ENCODE data around the gene KIF16B.
"Not testable (repeated sequence)": the region's sequence is repeated elsewhere in the genome, so short reads cannot be mapped to it uniquely, and the experiment has no call there.

The KIF16B gene

GRCh38 chr20:16472045-16472872 lies 101.0 kb downstream of the KIF16B start:
- DNase-seq: no peak

- no peak for DNase-seq
Measured at GRCh38 chr20:16469395-16469905, 103.8 kb downstream of the KIF16B start.

DNA sequence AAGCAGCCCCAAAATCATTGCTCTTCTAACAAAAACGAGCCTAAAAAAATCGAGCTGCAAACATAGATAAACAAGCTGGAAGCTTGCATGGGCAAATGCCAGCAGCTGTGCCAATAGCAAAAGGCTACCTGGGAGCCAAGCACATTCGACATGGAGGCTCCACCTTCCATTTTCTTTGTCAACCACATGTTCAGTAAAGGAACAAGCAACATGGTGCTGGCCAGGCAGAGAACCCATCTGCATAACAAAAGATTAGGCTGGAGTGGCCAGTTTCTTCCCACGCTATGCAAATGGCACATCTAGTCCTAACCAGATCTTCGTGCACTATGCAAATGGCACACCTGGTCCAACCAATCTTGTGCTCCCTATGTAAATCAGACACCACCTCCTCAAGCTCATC lies 110.5 kb downstream of the KIF16B start:
- DNase-seq: no peak

DNA sequence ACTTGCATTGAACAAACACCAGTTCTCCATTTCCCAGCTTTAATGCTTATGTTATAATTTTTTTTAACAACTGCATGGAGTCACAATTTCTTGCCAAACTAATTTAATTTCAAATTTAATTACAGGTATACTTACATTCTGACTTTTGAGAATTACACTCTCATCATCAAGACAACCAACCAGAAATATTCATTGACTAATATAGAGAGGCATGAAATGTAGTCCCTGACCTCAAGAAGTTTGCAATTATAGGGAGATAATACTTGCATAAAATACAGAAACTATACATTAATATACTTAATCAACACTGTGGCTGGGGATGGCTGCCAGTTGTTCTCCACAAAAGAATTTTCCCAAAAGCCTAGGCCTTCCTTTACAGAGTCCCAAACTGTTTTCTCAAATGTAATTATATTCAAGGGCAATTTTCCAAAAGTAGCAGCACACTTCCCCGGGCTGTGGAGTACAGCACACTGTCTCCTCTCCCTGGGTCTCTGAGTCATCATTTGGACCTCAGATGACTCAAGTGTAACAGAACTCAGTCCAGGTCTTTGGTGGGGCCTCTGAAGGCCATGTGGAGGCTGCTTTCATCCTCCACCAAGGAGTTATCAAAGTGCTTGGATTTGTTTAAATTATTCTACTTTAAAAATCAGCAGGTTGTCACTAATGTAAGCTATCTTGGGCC lies 114.1 kb downstream of the KIF16B start:
- DNase-seq: no peak

GRCh38 chr20:16457514-16457913 lies 115.7 kb downstream of the KIF16B start:
- no peak for DNase-seq

DNA sequence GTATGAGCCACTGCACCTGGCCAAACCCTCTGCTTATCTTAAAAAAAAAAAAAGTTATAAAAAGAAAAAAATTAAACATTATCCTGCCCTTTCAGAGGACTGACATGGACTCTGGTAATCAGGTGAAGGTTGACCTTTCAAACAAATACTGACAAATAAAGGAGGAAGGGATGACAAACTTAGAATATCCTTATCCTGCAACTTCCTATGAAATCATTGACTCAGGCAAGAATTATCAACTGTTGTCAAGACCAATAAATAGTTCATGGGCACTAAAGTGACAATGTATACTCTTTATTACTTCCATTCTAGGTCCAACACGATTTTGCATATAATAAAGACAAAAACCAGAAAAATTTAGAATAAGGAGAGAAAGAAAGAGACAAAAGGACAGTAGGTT lies 117.9 kb downstream of the KIF16B start:
- DNase-seq: no peak

DNA sequence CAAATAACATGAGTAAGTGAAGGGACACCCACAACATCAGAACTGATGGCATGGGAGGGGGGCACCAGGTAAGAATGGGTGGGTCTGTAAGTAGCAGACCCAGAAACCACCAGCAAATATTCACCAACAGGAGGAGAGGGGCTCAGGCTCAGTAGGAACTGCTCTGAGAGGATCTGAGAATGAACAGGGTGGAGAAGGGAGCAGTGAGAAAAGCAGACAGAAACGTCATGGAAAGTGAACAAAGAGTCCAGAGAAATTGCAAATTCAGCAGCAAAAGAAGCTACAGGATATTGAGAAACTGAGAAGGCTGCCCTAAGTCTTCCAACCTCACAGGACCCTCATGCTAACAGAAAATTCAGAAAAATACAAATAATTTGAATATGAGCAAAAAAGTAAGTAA lies 121.3 kb downstream of the KIF16B start:
- DNase-seq: no peak

- no peak for DNase-seq
Measured at GRCh38 chr20:16451001-16451400, 122.2 kb downstream of the KIF16B start.

DNA sequence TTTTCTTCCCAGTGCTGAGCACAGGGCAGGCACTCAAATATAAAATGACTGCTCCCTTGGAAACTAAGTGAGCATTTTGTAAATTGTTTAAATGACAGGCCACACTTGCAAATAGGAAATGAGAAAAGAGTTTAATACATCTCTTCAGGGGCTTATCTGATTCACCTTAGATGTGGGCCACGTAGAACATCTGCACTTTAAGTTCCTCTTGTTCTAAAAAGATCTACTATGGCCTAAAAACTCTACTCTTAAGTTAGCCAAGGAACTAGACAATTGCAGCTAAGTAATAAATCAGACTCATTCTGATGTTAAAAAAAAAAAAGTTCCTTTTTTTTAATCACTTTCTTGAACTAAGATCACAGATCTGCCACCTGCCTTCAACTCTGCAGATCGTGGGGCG lies 126.3 kb downstream of the KIF16B start:
- no peak for DNase-seq

- no peak for DNase-seq
Measured at GRCh38 chr20:16446246-16446645, 127.0 kb downstream of the KIF16B start.

GRCh38 chr20:16445482-16445881 lies 127.8 kb downstream of the KIF16B start:
- no peak for DNase-seq

DNA sequence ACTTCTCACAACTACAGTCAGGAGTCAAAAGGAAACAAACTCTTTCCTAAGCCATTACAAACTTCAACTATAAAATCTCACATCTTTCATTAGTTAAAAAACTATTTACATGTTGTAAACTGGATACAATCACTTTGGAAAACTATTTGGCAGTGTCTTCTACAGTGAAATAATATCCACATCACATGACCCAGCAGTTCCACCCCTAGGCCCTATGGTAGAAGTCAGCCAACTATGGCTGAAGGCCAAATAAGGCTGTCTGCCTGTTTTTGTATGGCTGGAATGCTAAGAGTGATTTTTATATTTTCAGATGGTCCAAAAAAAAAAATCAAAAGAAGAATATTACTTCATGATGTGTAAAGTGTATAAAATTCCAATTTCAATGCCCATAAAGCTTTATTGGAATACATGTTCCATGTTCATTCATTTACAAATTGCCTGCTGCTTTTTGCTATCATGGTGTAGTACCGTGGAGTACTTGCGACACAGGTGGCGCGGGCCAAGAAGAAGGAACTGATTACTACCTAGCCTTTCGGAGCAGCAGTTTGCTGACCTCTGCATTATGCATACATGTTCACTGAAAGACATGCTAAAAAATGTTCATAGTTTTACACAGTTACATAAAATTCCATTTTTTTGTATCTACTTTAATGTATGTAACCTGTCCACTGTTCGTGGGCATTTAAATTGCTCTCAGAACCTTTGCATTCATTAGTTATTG lies 129.0 kb downstream of the KIF16B start:
- DNase-seq: no peak

GRCh38 chr20:16441546-16442164 lies 131.6 kb downstream of the KIF16B start:
- DNase-seq: no peak

GRCh38 chr20:16440686-16441085 lies 132.6 kb downstream of the KIF16B start:
- DNase-seq: no peak

DNA sequence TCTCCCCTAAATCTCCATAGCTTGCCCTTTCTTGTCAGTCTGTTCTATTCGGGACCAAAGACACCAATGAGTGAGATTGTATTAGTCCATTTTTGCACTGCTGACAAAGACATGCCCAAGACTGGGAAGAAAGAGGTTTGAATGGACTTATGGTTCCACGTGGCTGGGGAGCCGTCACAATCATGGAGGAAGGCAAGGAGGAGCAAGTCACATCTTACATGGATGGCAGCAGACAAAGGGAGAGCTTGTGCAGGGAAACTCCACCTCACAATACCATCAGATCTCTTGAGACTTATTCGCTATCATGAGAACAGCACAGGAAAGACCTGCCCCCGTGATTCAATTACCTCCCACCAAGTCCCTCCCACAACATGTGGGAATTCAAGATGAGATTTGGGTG lies 133.7 kb downstream of the KIF16B start:
- not testable (repeated sequence) for DNase-seq

DNA sequence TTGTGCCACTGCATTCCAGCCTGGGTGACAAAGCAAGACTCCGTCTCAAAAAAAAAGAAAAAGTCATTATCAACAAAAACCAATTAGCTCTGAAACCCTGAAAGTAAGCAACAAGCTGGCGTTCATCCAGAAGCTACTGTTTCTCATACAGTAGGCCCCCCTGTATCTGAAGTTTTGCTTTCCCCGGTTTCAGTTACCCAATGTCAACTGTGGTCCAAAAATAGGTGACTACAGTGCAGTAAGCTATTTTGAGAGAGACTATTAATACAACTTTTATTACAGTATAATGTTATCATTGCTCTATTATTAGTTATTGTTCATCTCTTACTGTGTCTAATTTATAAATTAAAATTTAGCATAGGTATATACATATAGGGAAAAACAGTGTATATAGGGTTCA lies 135.1 kb downstream of the KIF16B start:
- no peak for DNase-seq

DNA sequence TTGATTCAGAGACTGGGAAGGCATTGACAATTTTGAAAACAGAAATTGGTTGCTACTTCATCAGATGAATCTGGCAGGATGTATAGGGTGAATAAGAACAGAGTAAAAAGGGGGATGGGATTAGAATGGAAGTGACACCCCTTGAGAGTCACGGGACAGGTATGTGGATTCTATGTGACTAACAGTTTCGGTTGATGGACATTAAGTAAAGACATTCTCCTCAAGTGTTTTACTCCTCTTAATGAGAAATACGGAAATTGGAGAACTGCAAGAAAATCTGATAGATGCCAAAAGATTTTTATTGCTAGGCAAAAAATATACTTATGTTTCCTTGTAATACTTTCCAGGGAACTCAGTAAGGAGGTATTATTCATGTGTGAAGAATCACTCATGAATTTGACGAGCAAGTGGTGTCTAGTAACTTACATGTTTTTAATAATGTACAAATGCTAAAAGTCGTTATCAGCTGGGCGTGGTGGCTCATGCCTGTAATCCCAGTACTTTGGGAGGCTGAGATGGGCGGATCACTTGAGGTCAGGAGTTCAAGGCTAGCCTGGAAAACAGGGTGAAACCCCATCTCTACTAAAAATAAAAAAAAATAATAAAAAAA lies 135.8 kb downstream of the KIF16B start:
- no peak for DNase-seq

DNA sequence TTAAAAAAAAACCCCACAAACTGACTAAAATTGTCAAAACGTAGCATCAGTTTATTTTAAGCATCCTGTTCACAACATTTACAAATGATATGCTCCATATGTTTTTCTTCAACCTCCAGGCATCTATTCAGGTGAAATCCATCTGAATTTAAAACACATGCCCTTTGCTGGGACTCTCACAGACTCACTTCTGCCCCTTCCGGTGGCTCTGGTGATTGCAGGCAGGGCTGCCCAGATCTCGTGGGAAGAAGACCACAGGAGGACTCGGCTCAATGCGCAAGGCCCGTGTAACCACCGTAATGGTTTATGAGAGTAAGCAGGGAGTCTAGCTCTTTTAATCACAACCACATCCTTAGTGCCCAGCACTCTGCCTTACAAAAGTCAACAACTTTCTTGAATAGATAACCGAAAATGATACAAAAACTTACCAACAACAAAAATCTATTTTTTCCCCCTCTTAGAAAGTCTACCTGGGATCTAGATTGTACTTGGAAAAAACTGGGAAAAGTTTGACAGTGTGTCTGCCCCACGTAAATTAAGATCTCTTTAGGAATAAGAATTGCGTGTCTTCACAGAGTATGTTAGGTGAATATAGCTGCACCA lies 139.1 kb downstream of the KIF16B start:
- no peak for DNase-seq

DNA sequence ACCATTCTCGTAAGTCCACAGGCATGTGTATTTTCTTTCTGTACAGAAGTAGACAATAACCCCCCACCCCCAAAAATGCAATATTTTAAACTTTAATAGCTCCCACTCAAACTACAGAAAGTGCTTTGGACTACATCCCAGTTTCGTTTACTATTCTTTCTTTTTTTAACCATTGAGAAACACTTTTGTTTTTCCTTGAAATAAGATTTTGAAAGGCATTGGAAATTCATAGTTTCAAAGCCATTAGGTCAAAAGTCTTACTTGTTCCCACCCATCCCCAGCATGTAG lies 140.0 kb downstream of the KIF16B start:
- no peak for DNase-seq

GRCh38 chr20:16432466-16433292 lies 140.6 kb downstream of the KIF16B start:
- DNase-seq: no peak

GRCh38 chr20:16428112-16428511 lies 145.1 kb downstream of the KIF16B start:
- DNase-seq: no peak

DNA sequence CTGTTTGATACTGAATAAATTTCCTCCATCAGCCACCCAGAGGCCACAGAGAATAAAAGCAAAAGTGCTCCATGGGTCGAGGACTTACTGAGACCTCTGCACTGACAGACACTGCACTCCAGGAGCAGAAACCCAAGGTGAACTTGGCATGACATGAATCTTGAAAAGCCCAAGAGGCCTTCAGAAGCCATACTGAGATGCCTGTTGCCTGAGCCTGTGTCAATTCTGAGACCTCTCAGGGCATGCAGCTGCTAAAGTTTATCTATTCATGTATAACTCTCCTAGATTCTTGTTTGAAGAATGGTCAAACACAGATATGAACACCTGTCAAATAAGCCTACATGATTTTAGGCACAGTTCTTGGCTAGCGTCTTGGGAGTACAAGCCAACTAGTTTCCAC lies 145.7 kb downstream of the KIF16B start:
- DNase-seq: no peak

Measured in NCI-H1436 treated with DMSO at 0.1 percent for 48 hours (cell line).